ENCODE results near the gene ACP3. TPM values are rescaled to one million over a fixed set of nuclear protein-coding genes. Genes with fewer than 3 reads are reported as not detected.

Gene ACP3
- total and polyA plus RNA-seq, 2 of the 4 experiments (the other 2 are of a cell fraction) = 0.36 to 0.54 TPM

DNA sequence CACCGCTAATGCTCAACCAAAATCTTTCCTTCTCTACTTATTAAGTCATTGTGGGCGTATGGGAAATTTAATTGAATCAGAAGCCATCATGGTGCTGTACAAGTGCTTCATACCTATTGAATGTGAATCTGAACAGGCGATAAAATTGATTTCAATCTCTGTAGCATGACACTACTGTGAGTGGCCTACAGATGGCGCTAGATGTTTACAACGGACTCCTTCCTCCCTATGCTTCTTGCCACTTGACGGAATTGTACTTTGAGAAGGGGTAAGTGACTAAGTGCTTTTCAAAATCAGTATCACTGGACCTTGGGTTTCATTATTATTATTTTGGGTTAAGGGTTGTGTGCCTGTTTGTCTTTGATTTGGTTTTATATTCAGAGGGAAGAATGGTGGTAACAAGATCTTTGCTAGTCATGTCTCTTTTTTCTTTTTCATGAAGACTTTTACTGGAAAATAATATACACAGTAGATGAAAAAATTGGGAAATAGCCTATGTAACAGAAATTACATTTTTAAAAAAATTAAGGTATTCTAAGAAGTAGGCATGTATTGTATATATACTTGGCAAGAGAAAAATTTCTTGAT is 35.4 kb downstream of the ACP3 start:
- intact Hi-C loops (cut with micrococcal nuclease) = loop anchor here (1.0 to 2.0 kb wide), 2 partner anchors 47 to 290 kb away; no protein-coding TSS in a partner anchor
- H2BK120ac ChIP-seq (ENCODE audit: low read depth, low read length) = no peak overlapping the region

More for the DNA sequence above, 35.4 kb downstream of the ACP3 start:
- H2BK20ac ChIP-seq (ENCODE audit: low read depth, low read length) = no peak overlapping the region
- H3K14ac ChIP-seq (replicated peaks; ENCODE audit: low read depth, low read length) = no peak overlapping the region
- no CpG with 5 or more reads among the region's 6 CpGs for WGBS, 2 experiments (ENCODE audit: extremely low coverage in 2 of 2, insufficient read length in 1 of 2)
- no peak overlapping the region for H3K23ac ChIP-seq (ENCODE audit: low read depth, low read length)
- H3K4me3 ChIP-seq (ENCODE audit: insufficient read depth, low read depth, low read length) = no peak overlapping the region
- H3K36me3 ChIP-seq (ENCODE audit: control insufficient read depth, insufficient read depth, low read length) = no peaks in the 10 kb centered on the region
- dilution Hi-C loops (cut with HindIII; ENCODE audit: low sequenced_read_pairs, unreplicated experiment) = no loop called here
- H3K9ac ChIP-seq (ENCODE audit: low read depth, low read length) = no peak overlapping the region
- ATAC-seq (ENCODE audit: low read depth) (peak; percentile 96), DNase-seq (peak; percentile 68)
- no peak overlapping the region for H4K5ac ChIP-seq (ENCODE audit: low read depth, low read length)
- H4K20me1 ChIP-seq (ENCODE audit: insufficient read depth, low read length) = no peaks in the 10 kb centered on the region
- no TSS peak for BruUV-seq (replicated peaks)
- no peaks in the 10 kb centered on the region for H3K4me1 ChIP-seq (ENCODE audit: control insufficient read depth, insufficient read depth, low read length)
- H2BK15ac ChIP-seq (ENCODE audit: low read depth, low read length) = no peak overlapping the region
- no peak overlapping the region for H2AFZ ChIP-seq (replicated peaks; ENCODE audit: low read length, poor library complexity)
- no peak overlapping the region for H4K8ac ChIP-seq (ENCODE audit: low read depth in 2 of 2, low read length in 2 of 2)
- H3K4me2 ChIP-seq (ENCODE audit: low read depth, low read length) = no peak overlapping the region
- no peak overlapping the region for H3K56ac ChIP-seq (ENCODE audit: extremely low read depth, insufficient read depth, low read length)
- H2AK9ac ChIP-seq (replicated peaks; ENCODE audit: low read depth, low read length, poor library complexity) = no peak overlapping the region
- H3K18ac ChIP-seq (ENCODE audit: low read depth, low read length) = no peak overlapping the region
- H3K4ac ChIP-seq (ENCODE audit: low read depth, low read length) = no peak overlapping the region
- H3K9me3 ChIP-seq (ENCODE audit: control insufficient read depth, insufficient read depth, low read length) = no peaks in the 10 kb centered on the region
- no peaks in the 10 kb centered on the region for H3K9me1 ChIP-seq (ENCODE audit: insufficient read depth, low read length)
- H2AK5ac ChIP-seq (ENCODE audit: low read depth, low read length) = no peak overlapping the region
- CTCF ChIA-PET = interaction anchor here (0.6 to 1.9 kb wide), 5 partner anchors 8 to 112 kb away, joined by 3 to 7 read pairs (median 4); no protein-coding TSS in a partner anchor
- H2BK5ac ChIP-seq (ENCODE audit: low read depth, low read length, poor library complexity, severe bottlenecking) = no peak overlapping the region
- H3K27ac ChIP-seq (ENCODE audit: insufficient read depth, low read length) = no peak overlapping the region
- H3K79me1 ChIP-seq (ENCODE audit: low read depth in 1 of 2, low read length in 2 of 2) = no peaks in the 10 kb centered on the region
- no peak overlapping the region for H4K91ac ChIP-seq (ENCODE audit: insufficient read depth, low read depth, low read length)
- POLR2A ChIA-PET (ENCODE audit: unreplicated experiment) = no interaction called here
- peaks cover 5% of the 10 kb centered on the region for H3K27me3 ChIP-seq (ENCODE audit: control insufficient read depth, insufficient read depth, low read length)
- peak; percentile 64 for TF ChIP-seq SMC3 (IDR thresholded peaks at IDR 0.05; ENCODE audit: low read depth, low read length)
- peak; percentile 91 for TF ChIP-seq CTCF (conservative IDR thresholded peaks at IDR 0.05; ENCODE audit: low read depth, low read length)
- TF ChIP-seq RCOR1 (IDR thresholded peaks at IDR 0.05; ENCODE audit: insufficient replicate concordance, low read length) = no peak
- peak; percentile 69 for TF ChIP-seq RAD21 (IDR thresholded peaks at IDR 0.05; ENCODE audit: low read length)
- in situ Hi-C loops (cut with MboI; ENCODE audit: low sequenced_read_pairs) = no loop called here
